ENCODE measurements around the gene CNOT1.
"Not testable (repeated sequence)": the region's sequence is repeated elsewhere in the genome, so short reads cannot be mapped to it uniquely, and the experiment has no call there.

The CNOT1 gene

GRCh38 chr16:58624209-58624608 lies 5.4 kb downstream of the CNOT1 start:
- TF ChIP-seq CTCF (IDR thresholded peaks at IDR 0.05; ENCODE audit: insufficient read depth, low read depth, low read length, missing control alignments), result no peak
- no peak overlapping the region for H3K4me3 ChIP-seq (ENCODE audit: low read length)
- DNase-seq (ENCODE audit: low read depth), result no peak

GRCh38 chr16:58620396-58620795 lies 9.2 kb downstream of the CNOT1 start:
- DNase-seq (ENCODE audit: low read depth), result no peak
- no peak overlapping the region for H3K4me3 ChIP-seq (ENCODE audit: low read length)
- TF ChIP-seq CTCF (IDR thresholded peaks at IDR 0.05; ENCODE audit: insufficient read depth, low read depth, low read length, missing control alignments), result no peak

- no peak overlapping the region for H3K4me3 ChIP-seq (ENCODE audit: low read length)
- TF ChIP-seq CTCF (IDR thresholded peaks at IDR 0.05; ENCODE audit: insufficient read depth, low read depth, low read length, missing control alignments), result no peak
- DNase-seq (ENCODE audit: low read depth), result no peak
Measured at GRCh38 chr16:58615280-58615679, 14.3 kb downstream of the CNOT1 start.

- no peak for TF ChIP-seq CTCF (IDR thresholded peaks at IDR 0.05; ENCODE audit: insufficient read depth, low read depth, low read length, missing control alignments)
- DNase-seq (ENCODE audit: low read depth), result no peak
- no peak overlapping the region for H3K4me3 ChIP-seq (ENCODE audit: low read length)
Measured at GRCh38 chr16:58614860-58615259, 14.8 kb downstream of the CNOT1 start.

GRCh38 chr16:58614212-58614611 lies 15.4 kb downstream of the CNOT1 start:
- no peak overlapping the region for H3K4me3 ChIP-seq (ENCODE audit: low read length)
- DNase-seq (ENCODE audit: low read depth), result peak; percentile 58
- no peak for TF ChIP-seq CTCF (IDR thresholded peaks at IDR 0.05; ENCODE audit: insufficient read depth, low read depth, low read length, missing control alignments)

GRCh38 chr16:58612965-58613364 lies 16.7 kb downstream of the CNOT1 start:
- not testable (repeated sequence) for H3K4me3 ChIP-seq (ENCODE audit: low read length)

GRCh38 chr16:58608601-58609136 lies 21.0 kb downstream of the CNOT1 start:
- no peak for TF ChIP-seq CTCF (IDR thresholded peaks at IDR 0.05; ENCODE audit: insufficient read depth, low read depth, low read length, missing control alignments)

More at GRCh38 chr16:58612965-58613364, 16.7 kb downstream of the CNOT1 start:
- DNase-seq (ENCODE audit: low read depth), result not testable (repeated sequence)

More at GRCh38 chr16:58608601-58609136, 21.0 kb downstream of the CNOT1 start:
- DNase-seq (ENCODE audit: low read depth), result no peak
- H3K4me3 ChIP-seq (ENCODE audit: low read length), result no peak overlapping the region
